ENCODE results near the gene OR52M1.

- TF ChIP-seq POLR2A (IDR thresholded peaks at IDR 0.05; ENCODE audit: low read depth, low read length) (no peak), POLR2AphosphoS5 (IDR thresholded peaks at IDR 0.05; ENCODE audit: low read depth, low read length) (no peak), TAF1 (IDR thresholded peaks at IDR 0.05; ENCODE audit: low read depth, low read length) (no peak), PAX5 (IDR thresholded peaks at IDR 0.05; ENCODE audit: insufficient read depth, low read length, severe bottlenecking) (no peak), SPI1 (IDR thresholded peaks at IDR 0.05; ENCODE audit: low read depth, low read length) (no peak)
These were observed 33.6 kb downstream of the OR52M1 start for GRCh38 chr11:4578624-4579023.
